GM18867 (cell line): ENCODE results near the gene ACTL10.
"Not testable (repeated sequence)": the region's sequence is repeated elsewhere in the genome, so short reads cannot be mapped to it uniquely, and the experiment has no call there.

ENCODE experiments used
- ATAC-seq: cut with Tn5 transposase; IDR thresholded peaks from one replicate; pipeline ENCODE4 v1.9.1; 2021; ENCODE audit warnings: mild to moderate bottlenecking, moderate library complexity; ENCODE audit not compliant: unreplicated experiment

Gene ACTL10

DNA sequence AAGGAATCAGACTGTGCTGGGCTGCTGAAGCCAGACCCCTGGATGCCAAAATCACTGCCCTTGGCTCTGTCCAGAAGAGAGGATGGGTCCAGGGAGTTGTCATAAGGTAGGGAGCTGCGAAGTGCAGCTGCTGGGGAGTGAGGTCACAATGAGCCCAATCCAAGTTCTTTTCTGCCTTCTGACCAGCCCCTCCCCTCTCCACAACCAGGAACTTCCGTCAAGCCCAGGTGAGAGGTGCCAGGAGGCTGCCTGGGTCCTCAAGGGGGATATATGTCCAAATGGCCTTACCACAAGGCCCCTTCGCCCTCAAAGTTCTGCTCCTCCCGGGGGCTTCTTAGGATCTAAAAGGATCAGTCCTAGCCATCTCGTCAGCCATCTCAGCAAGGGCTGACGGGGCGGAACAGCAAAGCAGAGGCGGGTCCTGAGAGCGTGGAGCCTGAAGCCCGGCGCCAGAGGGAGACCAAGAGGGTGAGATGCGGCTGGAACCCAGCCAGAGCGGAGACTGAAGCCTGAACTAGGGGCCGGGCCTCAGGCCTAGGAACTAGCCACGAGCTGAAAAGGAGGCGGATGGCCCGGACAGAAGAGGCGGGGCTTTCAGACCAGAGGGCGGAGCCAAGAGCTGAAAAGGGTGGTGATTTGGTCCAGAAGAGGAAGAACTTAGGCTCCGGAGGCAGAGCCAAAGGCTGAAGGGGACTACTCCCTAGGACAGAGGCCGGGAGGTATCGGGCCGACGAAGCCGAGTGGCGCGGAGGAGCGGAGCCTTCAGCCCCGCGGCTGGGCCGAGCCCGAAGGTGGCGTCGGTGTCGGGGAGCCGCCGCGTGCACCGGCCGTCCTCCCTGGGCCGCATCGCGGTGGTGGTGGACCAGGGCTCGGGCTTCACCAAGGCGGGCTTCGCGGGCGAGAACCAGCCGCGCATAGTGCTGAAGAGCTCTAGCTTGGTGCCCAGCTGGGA lies at the start of gene ACTL10:
ACTL10 (plus strand) TSS at position 651 of the 952 bp plus-strand sequence. CDS start 555 bp downstream, outside the sequence.
- ATAC-seq = peak; percentile 65

DNA sequence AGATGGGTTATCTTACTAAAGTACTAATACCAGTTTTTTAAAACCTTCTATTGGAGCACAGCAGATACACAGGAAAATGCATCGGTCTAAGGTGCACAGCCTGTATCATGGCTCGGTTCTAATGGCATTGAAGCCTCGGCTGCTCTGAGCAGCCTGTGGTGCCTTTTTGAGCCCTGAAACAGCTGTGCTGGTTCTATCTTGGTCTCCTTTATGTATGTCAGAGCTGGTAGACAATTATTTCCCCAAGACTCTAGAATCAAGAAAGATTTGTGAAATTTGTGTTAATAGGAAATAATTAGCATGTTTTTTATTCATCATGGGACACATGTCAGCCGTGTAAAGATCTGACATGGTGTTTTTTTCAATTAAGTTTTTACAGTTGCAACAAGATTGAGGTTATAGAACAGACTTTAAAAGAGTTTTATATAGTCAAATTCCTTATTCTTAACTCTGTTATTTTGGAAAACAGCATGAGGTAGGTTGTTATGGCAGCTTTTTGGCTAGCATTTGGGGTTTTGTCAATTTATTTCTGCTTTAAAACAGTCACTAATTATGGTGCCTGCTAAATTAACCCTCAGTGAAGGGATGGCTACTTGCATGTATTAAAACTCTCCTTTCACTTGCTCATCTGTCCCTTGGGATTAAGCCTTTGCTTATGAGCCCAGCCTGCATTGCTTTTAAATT lies 44.9 kb upstream of the ACTL10 start:
- ATAC-seq = no peak

DNA sequence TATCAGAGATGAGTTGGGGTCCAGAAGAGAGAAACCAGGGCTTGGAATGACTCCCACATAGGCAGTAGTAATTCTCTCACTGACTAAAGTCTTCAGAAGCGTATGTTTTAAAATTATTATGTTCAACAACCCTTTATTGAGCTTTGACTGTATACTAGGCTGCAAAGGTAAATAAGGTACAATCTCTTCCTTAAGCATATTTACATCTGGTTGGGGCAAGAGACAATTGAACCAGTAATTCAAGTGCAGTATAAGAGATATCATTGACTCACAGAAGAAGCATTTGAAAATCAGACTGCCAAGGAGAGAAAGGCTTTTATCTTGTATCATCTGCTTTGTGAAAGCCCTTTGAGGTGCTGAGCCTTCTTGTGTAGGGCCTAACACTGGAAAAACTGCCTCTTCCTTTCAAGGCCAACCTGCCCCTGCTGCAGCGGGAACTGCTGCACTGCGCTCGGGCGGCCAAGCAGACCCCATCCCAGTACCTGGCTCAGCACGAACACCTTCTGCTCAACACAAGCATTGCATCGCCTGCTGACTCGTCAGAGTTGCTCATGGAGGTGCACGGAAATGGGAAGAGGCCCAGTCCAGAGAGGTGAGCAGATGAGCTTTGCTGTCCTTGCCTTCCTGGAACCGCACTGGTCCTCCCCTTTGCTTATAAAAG lies 43.9 kb upstream of the ACTL10 start:
- no peak for ATAC-seq

DNA sequence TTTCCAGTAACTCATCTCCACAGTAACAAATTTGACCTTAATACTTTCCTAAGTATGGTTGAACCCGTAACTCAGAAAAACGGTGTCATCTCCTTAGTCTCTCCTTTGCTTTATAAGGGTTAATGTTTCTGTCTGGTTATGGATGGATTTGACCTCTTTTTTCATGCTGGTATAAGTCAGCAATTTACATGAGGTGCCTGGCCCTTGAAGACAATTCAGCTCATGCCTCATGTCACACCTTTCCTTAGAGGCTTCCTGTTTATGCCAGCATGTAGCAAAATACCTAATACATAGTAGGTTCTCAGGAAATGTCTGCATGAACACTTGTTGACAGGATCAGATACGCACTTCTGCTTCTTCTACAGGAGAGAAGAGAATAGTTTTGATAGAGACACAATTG lies 42.3 kb upstream of the ACTL10 start:
- no peak for ATAC-seq

DNA sequence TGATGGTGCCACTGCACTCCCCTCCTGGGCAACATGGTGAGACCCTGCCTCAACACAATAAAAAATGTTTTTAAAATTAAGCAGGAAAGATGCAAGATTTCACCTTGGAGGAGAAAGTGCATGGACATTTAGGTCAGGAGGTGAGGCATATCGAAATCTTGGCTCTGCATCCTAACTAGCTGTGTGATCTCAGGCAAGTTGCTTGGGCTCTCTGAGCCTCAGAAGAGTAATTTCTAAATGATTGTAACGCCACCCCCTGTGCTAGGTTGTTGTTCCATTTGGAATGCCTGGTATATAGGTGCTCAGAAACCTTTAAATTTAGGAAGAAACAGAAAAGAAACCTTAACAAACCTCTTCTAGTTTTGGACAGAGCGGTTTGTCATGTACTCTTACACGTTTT lies 40.6 kb upstream of the ACTL10 start:
- no peak for ATAC-seq

DNA sequence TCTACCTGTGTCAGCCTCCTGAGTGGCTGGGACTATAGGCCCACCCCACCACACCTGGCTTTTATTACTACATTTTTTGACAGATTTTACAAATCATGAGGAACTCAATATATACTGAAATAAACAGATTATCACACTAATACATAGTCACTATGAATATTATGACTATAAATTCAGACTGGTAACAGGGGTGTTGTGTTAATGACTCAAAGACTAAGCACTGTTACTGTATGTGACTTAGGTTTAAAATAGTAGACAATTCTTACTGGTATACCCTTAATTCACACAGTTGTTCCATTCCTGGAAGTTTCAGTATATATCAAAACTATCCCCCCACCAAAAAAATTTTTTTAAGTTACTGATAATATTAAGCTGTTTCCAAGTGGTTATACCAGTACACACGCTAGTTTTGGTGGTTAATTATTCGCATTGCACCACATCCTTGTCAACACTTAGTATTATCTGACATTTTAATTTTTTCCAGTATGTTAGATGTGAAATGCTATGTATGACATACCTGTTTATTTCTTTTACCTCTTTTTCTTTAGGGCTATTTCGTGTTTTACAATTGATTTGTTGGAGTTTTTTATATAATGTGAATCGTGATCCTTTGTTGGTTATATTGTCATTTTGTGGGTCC lies 39.0 kb upstream of the ACTL10 start:
- no peak for ATAC-seq

DNA sequence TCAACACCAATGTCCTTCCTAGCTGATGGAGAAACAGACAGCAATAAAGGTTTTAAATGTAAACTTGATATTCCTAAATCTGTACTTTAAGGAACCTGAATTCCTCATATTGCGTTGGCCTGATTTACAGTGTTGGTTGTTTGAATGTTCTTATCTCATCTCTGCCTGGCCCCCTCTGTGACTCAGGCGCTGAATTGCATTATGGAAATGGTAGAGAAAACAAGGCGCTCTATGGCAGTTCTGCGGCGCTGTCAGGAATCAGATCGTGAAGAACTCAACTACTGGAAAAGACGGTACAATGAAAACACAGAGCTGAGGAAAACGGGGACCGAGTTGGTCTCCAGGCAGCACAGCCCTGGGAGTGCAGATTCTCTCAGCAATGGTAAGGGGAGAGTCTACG lies 37.2 kb upstream of the ACTL10 start:
- no peak for ATAC-seq

DNA sequence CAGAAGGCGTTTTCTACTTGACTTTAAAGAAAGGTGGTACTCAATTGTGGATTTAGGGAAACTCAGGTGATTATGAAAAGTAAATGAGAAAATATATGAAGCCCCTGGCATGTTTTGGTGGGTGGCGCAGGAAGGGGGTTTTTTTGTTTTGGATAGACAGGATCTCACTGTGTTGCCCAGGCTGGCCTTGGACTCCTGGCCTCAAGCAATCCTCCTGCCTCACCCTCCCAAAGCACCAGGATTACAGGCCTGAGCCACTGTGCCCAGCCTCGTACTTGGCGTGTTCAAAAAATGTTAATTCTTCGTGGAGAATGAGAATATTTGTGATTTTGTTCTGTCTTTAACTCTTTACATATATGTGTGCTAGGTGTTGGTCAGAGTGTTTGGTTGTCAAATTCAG lies 36.8 kb upstream of the ACTL10 start:
- no peak for ATAC-seq

DNA sequence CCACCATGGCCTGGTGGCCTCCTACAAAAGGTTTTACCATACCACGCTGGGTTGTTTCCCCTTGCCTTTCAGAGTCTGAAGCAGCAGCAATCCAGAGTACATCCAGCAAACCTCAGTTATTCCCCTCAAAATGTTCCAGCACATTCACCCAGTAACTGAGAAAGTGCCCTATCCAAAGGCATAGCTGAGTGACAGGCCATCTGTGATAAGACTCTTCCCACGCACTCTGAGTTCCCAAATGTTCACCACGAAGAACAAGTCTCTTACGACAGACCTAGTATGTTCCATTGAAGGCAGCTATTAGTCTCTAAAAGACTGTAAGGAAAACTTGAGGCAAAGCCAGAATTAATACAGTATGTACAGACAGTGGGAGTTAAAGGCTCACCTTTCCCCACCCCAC lies 36.2 kb upstream of the ACTL10 start:
- no peak for ATAC-seq

DNA sequence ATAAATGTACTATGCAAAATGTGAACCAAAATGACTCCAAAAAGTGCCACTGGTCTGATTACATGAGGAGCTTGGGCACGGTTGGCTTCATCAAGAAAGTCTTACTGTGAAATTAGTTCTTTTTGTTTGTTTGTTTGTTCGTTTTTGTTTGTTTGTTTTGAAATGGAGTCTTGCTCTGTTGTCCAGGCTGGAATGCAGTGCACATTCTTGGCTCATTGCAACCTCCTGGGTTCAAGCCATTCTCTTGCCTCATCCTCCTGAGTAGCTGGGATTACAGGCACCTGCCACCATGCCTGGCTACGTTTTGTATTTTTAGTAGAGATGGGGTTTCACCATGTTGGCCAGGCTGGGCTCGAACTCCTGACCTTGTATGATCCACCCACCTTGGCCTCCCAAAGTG lies 34.8 kb upstream of the ACTL10 start:
- not testable (repeated sequence) for ATAC-seq

DNA sequence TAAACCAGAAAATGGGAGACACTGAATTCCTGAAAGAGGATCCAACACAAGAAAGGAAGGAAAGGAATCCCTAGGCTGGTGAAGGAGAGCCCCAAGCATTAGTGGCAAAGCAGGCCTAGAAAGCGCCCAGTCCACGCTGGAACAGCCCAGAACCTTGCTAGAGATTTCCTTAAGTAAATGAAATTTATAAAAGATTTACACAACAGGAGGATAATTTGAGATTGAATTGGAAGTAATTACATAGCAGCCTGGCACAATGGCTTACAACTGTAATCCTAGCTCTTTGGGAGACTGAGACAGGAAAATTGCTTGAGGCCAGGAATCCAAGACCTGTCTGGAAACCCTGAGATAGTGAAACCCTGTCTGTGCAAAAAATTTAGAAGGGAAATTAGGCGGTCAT lies 31.4 kb upstream of the ACTL10 start:
- ATAC-seq = no peak

DNA sequence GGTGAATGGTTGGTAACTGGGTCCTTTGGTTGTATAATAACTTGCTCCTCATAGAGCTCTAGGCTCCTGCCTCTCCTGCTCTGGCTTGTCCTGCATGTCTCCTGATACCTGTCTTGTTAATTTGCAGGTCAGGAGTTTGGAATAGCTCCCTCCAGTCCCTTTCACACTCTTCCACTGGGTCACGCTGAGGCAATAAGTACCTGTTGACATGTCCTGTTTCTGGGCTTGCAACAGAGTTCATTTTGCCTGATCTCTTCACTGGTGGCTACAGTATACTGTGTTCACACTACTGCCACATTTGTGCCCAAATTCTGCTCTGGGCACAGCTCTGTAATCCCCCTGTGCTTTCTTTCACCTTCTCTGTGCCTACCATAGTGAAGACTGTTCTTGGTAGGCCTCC lies 30.0 kb upstream of the ACTL10 start:
- no peak for ATAC-seq

DNA sequence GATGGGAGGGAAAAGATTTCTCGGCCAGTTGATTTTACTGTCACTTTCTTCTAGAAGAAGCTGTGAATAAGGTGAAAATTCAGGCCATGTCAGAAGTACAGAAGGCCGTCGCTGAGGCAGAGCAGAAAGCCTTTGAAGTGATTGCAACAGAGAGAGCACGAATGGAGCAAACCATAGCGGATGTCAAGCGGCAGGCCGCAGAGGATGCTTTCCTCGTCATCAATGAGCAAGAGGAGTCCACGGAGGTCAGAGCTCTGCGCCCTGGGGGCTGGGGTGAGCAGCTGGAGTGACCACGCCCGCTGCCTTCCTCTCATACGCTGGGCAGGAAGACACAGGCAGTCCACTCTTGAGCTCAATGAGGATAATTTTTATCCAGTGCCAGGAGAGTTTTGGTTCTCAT lies 26.5 kb upstream of the ACTL10 start:
- no peak for ATAC-seq

DNA sequence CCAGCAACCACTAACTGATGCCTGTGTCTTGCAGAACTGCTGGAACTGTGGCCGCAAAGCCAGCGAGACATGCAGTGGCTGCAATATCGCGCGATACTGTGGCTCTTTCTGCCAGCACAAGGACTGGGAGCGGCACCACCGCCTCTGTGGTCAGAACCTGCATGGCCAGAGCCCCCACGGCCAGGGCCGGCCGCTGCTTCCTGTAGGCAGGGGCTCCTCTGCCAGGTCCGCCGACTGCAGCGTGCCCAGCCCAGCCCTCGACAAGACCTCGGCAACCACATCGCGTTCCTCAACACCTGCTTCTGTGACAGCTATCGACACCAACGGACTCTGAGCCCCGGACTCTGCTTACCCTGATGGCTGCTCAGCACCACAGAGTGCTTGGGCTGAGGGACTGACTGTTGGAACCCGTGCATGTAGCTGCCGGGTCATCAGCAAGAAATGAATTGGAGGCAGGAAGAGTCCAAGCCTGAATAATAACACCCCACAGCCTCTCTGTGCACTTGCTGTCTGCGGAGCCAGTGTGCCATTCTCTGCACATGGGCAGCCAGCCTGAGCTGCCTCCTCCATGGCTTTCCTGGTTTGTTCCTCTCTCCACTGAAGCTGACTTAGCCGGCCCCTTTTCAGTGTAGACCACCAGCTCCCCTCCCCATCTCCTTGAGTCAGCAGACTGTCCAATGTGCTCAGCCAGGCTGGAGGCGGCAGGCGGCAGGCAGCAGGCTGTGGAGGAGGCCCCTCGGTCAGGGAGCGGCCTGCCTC lies 22.3 kb upstream of the ACTL10 start:
- ATAC-seq = no peak

DNA sequence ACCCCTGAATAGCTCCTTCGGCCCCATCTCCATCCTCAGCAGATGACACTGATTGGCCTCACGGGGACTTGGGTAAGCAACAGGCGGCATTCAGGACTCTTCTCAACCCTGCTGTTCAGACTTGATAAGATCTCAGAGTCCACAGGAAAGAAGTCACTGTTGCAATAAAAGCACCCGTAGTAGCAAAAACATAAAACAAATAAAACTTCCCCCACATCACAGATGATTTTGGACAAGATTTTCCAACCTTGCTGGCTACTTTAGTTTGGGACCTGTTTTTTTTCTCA lies 21.7 kb upstream of the ACTL10 start:
- no peak for ATAC-seq

DNA sequence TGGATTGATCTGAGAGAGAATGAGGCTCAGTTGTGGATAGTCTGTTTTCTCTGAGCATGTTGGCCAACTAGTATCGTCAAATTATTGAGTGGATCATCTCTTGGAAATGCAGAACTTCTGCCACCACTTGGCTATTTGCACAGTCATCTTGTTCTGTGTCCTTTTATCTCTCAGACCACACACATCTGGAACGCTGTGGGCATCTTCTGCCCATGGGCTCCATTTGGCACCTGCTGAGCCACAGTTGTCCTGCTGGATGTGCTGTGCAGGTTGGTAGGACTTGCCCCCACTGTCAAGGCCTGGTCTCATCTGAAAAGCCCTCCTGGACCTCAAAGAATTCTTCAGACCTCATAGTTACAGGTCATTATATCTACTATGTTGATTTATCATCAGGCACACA lies 21.3 kb upstream of the ACTL10 start:
- ATAC-seq = no peak

DNA sequence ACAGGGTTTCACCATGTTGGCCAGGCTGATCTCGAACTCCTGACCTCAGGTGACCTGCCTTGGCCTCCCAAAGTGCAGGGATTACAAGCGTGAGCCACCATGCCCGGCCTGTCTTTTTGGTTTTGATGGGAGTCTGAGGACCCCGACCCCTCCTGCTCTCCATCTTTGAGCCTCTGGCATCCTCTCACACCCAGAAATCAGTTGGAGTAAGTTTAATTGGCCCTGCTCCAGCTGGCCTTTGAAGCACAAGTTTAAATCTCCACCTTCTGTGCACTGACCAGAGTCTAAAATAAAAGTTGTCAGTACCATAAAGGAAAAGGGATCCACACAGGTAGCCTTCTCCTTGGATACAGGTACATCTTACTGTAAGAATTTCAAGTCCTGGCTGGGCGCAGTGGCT lies 20.6 kb upstream of the ACTL10 start:
- ATAC-seq = no peak

DNA sequence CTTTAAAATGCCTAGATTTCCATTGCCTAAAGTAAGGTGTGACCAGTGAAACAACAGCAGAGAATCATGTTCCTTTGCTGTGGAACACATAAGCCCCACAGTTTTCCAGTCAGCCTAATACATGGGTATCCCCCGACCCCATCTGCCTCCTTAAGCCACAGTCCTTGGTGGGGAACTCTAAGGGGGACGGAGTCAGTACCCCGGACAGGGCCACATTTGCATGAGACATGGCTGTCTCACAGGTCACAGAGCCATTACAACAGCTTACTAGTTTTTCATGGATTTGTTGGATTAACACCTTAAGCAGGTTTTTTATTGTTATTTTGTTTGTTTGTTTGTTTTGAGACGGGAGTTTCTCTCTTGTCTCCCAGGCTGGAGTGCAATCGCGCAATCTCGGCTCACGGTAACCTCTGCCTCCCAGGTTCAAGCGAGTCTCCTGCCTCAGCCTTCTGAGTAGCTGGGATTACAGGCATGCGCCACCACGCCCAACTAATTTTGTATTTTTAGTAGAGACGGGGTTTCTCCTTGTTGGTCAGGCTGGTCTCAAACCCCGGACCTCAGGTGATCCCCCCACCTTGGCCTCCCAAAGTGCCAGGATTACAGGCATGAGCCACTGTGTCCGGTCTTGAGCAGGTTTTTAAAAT lies 19.7 kb upstream of the ACTL10 start:
- ATAC-seq = not testable (repeated sequence)

DNA sequence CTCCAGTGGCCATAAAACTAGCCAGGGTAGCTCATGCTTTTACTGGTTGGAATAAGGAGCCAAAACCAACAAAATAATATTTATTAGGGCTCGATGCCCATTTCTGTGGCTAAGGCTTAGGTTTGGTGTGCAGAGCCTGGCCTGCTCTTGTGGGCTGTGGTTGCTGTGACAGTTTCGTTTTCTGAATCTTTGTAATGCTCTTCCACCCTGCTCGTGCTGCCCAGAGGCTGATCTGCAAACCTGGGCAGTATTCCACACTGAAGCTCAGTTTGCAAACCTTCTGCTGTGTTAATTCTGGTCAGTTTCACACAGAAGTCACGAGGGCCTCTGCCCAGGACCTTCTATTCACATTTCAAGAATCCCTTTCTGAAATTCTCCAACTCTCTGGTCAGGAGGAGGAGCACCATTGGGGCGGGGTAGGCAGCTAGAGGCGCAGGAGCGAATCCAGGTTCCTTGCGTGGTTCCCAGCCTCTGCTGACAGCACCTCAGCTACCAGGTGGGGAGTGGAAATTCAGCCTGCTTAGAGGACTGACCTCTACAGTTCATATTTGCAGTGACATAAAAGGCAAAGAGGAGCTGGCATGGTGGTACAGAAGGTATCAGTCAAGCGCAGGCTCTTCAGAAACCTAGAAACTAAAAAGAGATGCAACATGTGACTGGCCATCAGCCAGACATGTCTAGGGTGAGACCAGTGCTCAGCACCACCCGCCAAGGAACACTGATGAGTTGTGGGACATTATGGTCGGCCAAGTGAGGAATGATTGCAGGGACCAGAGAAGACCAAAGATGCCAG lies 18.9 kb upstream of the ACTL10 start:
- peak; percentile 72 for ATAC-seq
